Measurements from ENCODE around the gene RBM19.
"Not testable (repeated sequence)": the region's sequence is repeated elsewhere in the genome, so short reads cannot be mapped to it uniquely, and the experiment has no call there.

The RBM19 gene

GRCh38 chr12:113823816-113824215, 142.3 kb downstream of the RBM19 start:
- DNase-seq, result no peak

- peak; percentile 53 for DNase-seq
These were observed 143.1 kb downstream of the RBM19 start for GRCh38 chr12:113823016-113823415.

- DNase-seq, result no peak
These were observed 145.3 kb downstream of the RBM19 start for GRCh38 chr12:113820842-113821241.

- no peak for DNase-seq
These were observed 145.8 kb downstream of the RBM19 start for GRCh38 chr12:113820309-113820708.

- DNase-seq, result no peak
These were observed 146.6 kb downstream of the RBM19 start for GRCh38 chr12:113819495-113819894.

GRCh38 chr12:113818833-113819232, 147.3 kb downstream of the RBM19 start:
- peak; percentile 62 for DNase-seq

- DNase-seq, result no peak
These were observed 147.8 kb downstream of the RBM19 start for GRCh38 chr12:113818283-113818682.

- DNase-seq, result no peak
These were observed 149.3 kb downstream of the RBM19 start for GRCh38 chr12:113816866-113817265.

- DNase-seq, result no peak
These were observed 151.1 kb downstream of the RBM19 start for GRCh38 chr12:113815031-113815430.

GRCh38 chr12:113813229-113813541, 152.9 kb downstream of the RBM19 start:
- no peak for DNase-seq

- no peak for DNase-seq
These were observed 153.5 kb downstream of the RBM19 start for GRCh38 chr12:113812411-113813228.

GRCh38 chr12:113809462-113810220, 156.5 kb downstream of the RBM19 start:
- not testable (repeated sequence) for DNase-seq

GRCh38 chr12:113808095-113808951, 157.8 kb downstream of the RBM19 start:
- DNase-seq, result no peak

- DNase-seq, result no peak
These were observed 160.5 kb downstream of the RBM19 start for GRCh38 chr12:113805673-113806072.

- no peak for DNase-seq
These were observed 161.0 kb downstream of the RBM19 start for GRCh38 chr12:113804961-113805600.

GRCh38 chr12:113803759-113804140, 162.4 kb downstream of the RBM19 start:
- DNase-seq, result no peak

GRCh38 chr12:113802966-113803758, 163.0 kb downstream of the RBM19 start:
- DNase-seq, result no peak

GRCh38 chr12:113802000-113802749, 163.9 kb downstream of the RBM19 start:
- no peak for DNase-seq

- DNase-seq, result no peak
These were observed 165.9 kb downstream of the RBM19 start for GRCh38 chr12:113800201-113800600.

- DNase-seq, result no peak
These were observed 167.6 kb downstream of the RBM19 start for GRCh38 chr12:113798552-113798951.

- no peak for DNase-seq
These were observed 168.6 kb downstream of the RBM19 start for GRCh38 chr12:113797535-113797868.

Measured in eye (tissue), 1 donor.